Testis (tissue), 3 donors: ENCODE data around the gene TMEM150B. TPM values are rescaled to one million over a fixed set of nuclear protein-coding genes. Genes with fewer than 3 reads are reported as not detected.

ENCODE experiments used
- DNase-seq: peaks from one replicate; pipeline ENCODE4 v3.0.0-alpha.2; 2019
- H3K27ac ChIP-seq, 2 donors: fragments of 200-600 bp; sonication (generic); one replicate each; pipeline ENCODE4 v1.5.1; 2019
- H3K27me3 ChIP-seq: fragments of 200-600 bp; sonication (generic); one replicate; pipeline ENCODE4 v1.5.1; 2019
- H3K36me3 ChIP-seq: fragments of 200-600 bp; sonication (generic); one replicate; pipeline ENCODE4 v1.5.1; 2017; ENCODE audit warnings: low read depth; ENCODE audit errors: missing control alignments
- H3K4me1 ChIP-seq: fragments of 200-600 bp; sonication (generic); one replicate; pipeline ENCODE4 v1.5.1; 2019
- H3K4me3 ChIP-seq, 2 donors: fragments of 200-600 bp; sonication (generic); one replicate each; pipeline ENCODE4 v1.5.1; 2017 to 2019
- H3K9me3 ChIP-seq: fragments of 200-600 bp; sonication (generic); one replicate; pipeline ENCODE4 v1.5.1; 2017
- POLR2A ChIP-seq: fragments of 450-650 bp; IDR thresholded peaks from one replicate; pipeline ENCODE4 v1.6.1; 2017; ENCODE audit warnings: antibody characterized with exemption, mild to moderate bottlenecking, moderate library complexity
- WGBS, 2 donors: methylation state at CpG; one replicate each; pipeline ENCODE4 v1.1.5; 2018; 5-methylcytosine and 5-hydroxymethylcytosine counted together
- intact Hi-C: fragments of 100-400 bp; cut with DNase I; formaldehyde crosslinking; loops from one replicate; pipeline ENCODE4 v1.15.1; 2023; ENCODE audit warnings: low total_unique reads
- polyA plus RNA-seq: library from polyadenylated mRNA; stranded (reverse); fragments of 350-450 nt; fragmentation: Illumina TruSeq; extraction: RNeasy Lipid Tissue Mini Kit (QIAGEN cat#74804); gene quantifications from one replicate; pipeline ENCODE4 v1.2.3, GENCODE V29; 2014; ENCODE audit warnings: low read depth, low replicate concordance; ENCODE audit not compliant: insufficient read depth
- total RNA-seq, 2 donors: library from RNA; depleted of rRNA; stranded (reverse); fragments of >200 nt; gene quantifications; one replicate each; pipeline ENCODE4 v1.2.3, GENCODE V29; 2016
- TF ChIP-seq, protein P1 (sequence below), 3 experiments: fragments of 450-650 bp in 2 of 3; fragments of 200-600 bp in 1 of 3; sonication (generic) in 1 of 3; IDR thresholded peaks; one replicate each; pipeline ENCODE4 v1.5.1; 2016 to 2019; ENCODE audit warnings: antibody characterized with exemption in 3 of 3, mild to moderate bottlenecking in 2 of 3, moderate library complexity in 1 of 3

Gene TMEM150B
- total and polyA plus RNA-seq, 3 donors from 2014 or later, result 0.98 to 2.2 TPM; not detected in 1

DNA sequence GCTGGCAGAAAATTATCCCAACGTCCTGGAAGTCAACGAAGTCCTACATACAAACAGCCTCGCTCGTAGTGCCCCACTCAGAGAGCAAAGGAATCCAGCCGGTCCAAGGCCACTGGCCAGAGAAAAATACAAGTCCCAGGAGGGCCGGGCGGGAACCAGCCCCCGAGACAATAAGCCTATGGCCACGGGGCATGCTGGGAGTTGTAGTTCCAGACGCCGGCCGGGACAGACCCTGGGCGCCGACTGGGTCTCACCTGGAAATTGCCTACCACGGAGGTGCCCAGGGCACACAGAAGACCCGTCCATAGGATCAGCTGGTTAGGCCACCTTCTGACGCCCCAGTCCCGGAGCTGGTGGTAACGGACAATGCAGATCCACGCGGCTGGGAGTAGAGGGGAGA is 5.4 kb downstream of the TMEM150B start:
- Histone ChIP-seq H3K36me3 (no peaks in the 10 kb centered on the region), H3K4me3 (peak overlapping the region in 1 of 2 donors; percentile 20), H3K9me3 (no peaks in the 10 kb centered on the region), H3K27ac (no peak overlapping the region), H3K4me1 (no peaks in the 10 kb centered on the region), H3K27me3 (no peaks in the 10 kb centered on the region)
- intact Hi-C loops, result no loop called here
- TF ChIP-seq, protein P1, sequence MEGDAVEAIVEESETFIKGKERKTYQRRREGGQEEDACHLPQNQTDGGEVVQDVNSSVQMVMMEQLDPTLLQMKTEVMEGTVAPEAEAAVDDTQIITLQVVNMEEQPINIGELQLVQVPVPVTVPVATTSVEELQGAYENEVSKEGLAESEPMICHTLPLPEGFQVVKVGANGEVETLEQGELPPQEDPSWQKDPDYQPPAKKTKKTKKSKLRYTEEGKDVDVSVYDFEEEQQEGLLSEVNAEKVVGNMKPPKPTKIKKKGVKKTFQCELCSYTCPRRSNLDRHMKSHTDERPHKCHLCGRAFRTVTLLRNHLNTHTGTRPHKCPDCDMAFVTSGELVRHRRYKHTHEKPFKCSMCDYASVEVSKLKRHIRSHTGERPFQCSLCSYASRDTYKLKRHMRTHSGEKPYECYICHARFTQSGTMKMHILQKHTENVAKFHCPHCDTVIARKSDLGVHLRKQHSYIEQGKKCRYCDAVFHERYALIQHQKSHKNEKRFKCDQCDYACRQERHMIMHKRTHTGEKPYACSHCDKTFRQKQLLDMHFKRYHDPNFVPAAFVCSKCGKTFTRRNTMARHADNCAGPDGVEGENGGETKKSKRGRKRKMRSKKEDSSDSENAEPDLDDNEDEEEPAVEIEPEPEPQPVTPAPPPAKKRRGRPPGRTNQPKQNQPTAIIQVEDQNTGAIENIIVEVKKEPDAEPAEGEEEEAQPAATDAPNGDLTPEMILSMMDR (IDR thresholded peaks at IDR 0.05), result no peak
- TF ChIP-seq POLR2A, result no peak
- DNase-seq, result peak; percentile 85
- WGBS, 2 donors, result 11 to 15% methylated on average over 5 to 21 of the region's 21 CpGs

- no peak for TF ChIP-seq POLR2A
- TF ChIP-seq, protein P1 (IDR thresholded peaks at IDR 0.05), result no peak
- no peak overlapping the region for H3K4me3 ChIP-seq
- no peaks in the 10 kb centered on the region for H3K9me3 ChIP-seq
- H3K4me1 ChIP-seq, result no peaks in the 10 kb centered on the region
- intact Hi-C loops, result no loop called here
- H3K36me3 ChIP-seq, result no peaks in the 10 kb centered on the region
- 80% methylated on average over 7 to 8 of the region's 8 CpGs for WGBS, 2 donors
- H3K27ac ChIP-seq, result no peak overlapping the region
- H3K27me3 ChIP-seq, result no peaks in the 10 kb centered on the region
- DNase-seq, result no peak
Measured at GRCh38 chr19:55316646-55317045, 8.5 kb downstream of the TMEM150B start.

DNA sequence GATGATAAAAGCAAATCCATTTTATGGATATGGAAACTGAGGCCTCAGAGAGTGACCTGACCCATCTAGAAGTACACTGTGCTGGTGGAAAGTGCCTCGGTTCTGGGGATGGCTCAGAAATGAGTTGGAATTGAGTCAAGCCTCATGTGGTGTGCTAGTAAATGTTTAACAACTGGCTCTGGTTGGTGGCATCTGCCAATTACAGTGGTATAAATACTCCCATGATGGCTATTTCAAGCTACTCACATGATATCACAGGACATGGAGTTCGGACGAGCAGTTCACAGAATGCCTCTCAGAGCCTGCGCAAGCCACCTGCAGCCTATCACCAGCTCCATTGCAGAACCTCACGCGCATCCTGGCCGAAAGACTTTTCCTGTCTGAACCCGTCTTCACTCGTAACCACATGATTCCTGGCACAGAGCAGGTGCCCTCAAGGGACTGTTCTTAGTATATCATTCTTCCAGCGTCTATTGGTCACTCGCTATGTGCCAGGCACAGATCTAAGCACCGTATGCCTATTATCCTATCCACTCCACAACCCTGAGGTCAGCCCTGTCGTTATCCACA is 9.1 kb downstream of the TMEM150B start:
- H3K27me3 ChIP-seq, result no peaks in the 10 kb centered on the region
- H3K4me3 ChIP-seq, result no peak overlapping the region
- H3K4me1 ChIP-seq, result no peaks in the 10 kb centered on the region
- no peaks in the 10 kb centered on the region for H3K36me3 ChIP-seq
- no peaks in the 10 kb centered on the region for H3K9me3 ChIP-seq
- no peak for TF ChIP-seq POLR2A
- no peak for DNase-seq
- intact Hi-C loops, result no loop called here
- no peak overlapping the region for H3K27ac ChIP-seq
- WGBS, 2 donors, result 88 to 92% methylated on average over 13 of the region's 13 CpGs

GRCh38 chr19:55314396-55314795 is 10.7 kb downstream of the TMEM150B start:
- Histone ChIP-seq H3K4me1 (no peaks in the 10 kb centered on the region), H3K27me3 (no peaks in the 10 kb centered on the region), H3K36me3 (no peaks in the 10 kb centered on the region), H3K9me3 (no peaks in the 10 kb centered on the region), H3K4me3 (no peak overlapping the region), H3K27ac (no peak overlapping the region)
- 83 to 96% methylated on average over 8 of the region's 8 CpGs for WGBS, 2 donors
- TF ChIP-seq, protein P1 (IDR thresholded peaks at IDR 0.05), result no peak
- no peak for TF ChIP-seq POLR2A
- intact Hi-C loops, result no loop called here
- DNase-seq, result no peak

- no peaks in the 10 kb centered on the region for H3K4me1 ChIP-seq
- 66 to 79% methylated on average over 28 to 47 of the region's 47 CpGs for WGBS, 2 donors
- no peak for DNase-seq
- H3K4me3 ChIP-seq, result no peak overlapping the region
- no peaks in the 10 kb centered on the region for H3K27me3 ChIP-seq
- intact Hi-C loops, result no loop called here
- H3K27ac ChIP-seq, result no peak overlapping the region
- no peaks in the 10 kb centered on the region for H3K9me3 ChIP-seq
- H3K36me3 ChIP-seq, result no peaks in the 10 kb centered on the region
- TF ChIP-seq, protein P1 (IDR thresholded peaks at IDR 0.05), result no peak
- no peak for TF ChIP-seq POLR2A
Measured at GRCh38 chr19:55312621-55313512, 12.3 kb downstream of the TMEM150B start.
